GM19043 (cell line): ENCODE results near the gene MATN3.

ENCODE experiments used
- ATAC-seq: cut with Tn5 transposase; IDR thresholded peaks from one replicate; pipeline ENCODE4 v1.9.1; 2021; ENCODE audit warnings: low read depth; ENCODE audit not compliant: unreplicated experiment

The MATN3 gene

DNA sequence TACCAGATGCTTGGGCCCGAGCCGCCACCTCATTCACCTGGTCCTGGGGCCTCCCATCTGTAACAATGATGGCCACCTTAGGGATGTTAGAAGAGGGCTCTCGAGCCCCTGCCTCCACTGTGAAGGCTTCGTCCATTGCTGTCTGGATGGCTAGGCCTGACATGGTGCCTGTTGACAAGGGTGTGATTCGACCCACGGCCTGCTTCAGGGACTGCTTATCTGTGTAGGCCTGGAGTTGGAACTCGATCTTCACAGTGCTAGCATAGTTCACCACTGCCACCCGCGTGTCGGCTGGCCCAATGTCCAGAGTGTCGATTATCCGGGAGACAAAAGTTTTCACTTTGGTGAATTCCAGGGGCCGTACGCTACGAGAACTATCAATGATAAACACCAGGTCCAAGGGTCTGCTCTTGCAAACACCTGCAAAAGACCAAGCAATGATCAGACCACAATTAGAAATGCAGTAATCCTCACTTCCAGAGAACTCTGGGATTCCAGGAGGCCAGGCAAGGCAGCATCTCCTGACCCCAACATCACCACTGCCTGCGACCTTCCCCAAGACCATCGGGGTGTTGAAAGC is 6.5 kb downstream of the MATN3 start:
- ATAC-seq: no peak

DNA sequence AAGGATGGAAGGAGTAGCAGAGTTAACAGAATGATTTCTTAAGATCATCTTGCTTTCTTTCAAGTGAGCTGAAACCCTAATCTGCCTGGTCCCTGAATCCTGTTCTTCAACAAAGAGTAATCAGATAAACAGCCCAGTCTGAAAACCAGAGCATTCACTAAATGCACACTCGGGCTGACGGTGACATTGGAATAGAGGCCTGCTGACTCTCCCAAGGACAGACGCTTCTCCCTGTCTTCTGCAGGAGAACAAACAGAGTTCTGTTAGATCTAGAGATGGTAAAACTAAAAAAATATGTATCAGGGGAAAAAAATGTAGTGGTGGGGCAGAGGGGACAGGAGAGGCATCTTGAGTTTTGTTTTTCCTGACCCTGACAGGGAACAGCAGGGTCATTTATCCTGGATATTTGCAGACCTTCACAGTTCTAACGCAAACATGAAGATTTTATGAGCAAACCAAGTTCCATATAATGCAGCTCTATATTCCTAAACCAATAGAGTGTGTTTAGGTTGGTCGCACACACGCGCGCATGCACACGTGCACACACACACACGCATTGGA is 7.3 kb downstream of the MATN3 start:
- ATAC-seq: no peak

DNA sequence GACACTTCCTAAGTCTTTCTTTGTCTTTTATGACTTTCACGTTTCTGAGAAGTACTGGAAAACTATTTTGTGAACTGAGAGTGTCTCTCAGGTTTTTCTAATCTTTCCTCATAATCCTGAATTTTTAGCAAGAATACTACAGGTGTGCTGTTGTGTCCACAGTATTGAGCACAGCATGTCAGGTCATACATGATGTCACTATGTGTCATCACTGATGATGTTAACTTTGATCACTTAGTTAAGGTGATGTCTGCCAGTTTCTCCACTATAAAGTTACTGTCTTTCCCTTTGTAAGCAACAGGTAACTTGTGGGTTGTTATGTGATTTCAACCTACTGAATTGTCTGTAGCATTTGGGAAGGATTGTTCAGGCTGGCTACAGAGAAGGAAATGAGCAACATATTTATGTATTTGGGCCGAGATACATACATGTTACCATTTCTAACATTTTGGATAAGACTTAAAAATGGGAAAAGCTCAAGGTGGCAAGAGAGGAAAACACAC is 11.1 kb downstream of the MATN3 start:
- ATAC-seq: no peak

DNA sequence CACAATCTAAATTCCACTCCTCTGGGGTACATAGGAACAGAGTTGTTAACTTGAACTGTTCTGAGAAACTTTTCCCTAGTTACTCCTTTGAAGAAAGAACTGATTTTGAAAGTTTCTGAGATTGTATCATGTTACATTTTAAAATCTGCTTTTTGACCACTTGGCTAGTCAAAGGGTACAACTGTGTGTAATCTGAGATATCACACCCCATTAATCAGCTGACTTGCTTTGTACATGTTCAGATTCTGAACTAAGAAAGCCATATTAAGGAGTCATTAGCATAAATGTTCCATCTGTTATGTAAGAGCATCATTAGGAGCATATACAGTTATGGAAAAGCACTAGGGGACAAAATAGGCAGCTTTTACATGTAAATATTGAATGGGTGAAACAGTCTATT is 18.7 kb downstream of the MATN3 start:
- ATAC-seq: no peak

DNA sequence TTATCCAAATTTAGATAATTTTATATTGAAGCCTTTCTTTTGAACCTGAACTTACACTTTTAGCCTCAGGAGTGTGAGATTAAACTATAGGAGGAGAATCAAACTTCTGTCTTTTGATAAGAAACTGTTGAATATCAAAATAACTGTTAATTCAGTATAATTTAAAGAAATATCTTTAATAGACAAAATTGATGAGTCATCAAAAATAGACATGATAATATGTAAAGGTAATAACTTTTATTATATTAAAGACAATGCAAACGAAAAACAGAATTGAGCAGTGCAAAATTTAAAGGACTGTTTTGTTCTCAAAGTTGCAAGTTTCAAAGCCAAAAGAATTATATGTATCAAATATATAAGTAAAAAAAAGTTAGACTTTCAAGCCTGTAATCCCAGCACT is 20.6 kb downstream of the MATN3 start:
- no peak for ATAC-seq

DNA sequence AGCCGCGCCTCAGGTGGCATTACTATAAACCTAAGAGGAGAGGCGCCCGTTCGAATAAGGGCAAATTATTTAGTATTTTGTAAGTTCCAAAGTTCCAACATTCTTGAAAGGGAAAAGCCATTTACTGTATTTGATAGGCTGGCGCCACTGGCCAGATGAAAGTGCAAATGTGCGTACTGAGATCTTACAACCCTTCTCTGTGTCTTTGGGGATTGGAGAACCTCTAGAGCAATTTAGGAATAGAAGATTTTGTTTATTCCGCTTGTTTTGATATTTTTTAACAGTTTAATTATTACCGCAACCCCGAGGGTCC is 22.1 kb downstream of the MATN3 start:
- ATAC-seq: no peak

DNA sequence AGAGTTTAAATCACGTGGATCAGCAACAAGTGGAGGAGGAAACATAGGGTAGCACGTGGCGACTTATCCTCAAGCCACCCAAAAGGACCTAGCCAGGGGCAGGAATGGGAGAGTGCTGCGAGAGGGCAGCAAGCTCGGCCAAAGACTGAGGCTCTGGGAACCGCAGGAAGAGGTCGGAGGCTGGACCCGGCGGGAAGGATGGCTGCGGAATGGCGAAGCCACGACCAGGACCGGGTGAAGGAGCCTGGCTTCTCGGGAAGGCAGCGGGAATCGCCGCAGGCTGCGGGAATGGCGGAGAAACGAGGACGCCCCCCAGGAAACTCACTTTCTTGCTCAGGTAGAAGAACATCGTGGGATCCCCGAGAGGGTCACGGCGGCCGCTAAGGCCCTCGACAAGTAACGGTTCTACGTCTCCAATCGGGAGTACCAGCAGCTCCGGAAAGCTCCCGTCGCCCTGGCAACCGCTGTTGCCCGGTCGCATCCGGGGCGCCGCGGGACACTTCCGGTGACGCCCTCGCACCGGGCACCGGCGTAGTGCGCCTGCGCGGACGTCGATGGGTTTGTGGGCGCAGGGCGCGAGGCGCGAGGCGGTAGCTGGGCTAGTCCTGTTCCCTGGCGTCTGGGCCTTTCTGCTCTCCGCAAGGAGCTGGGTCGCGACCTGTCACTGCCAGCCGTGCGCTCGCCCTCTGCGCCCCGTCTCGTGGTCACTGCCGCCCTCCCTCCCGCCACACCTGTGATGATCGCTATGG is 22.6 kb downstream of the MATN3 start, which contains the start of gene WDR35:
Gene WDR35 (minus strand): TSS at position 439 of the 749 bp plus-strand sequence. CDS start 90 bp downstream, at position 349.
- peak; percentile 89 for ATAC-seq

DNA sequence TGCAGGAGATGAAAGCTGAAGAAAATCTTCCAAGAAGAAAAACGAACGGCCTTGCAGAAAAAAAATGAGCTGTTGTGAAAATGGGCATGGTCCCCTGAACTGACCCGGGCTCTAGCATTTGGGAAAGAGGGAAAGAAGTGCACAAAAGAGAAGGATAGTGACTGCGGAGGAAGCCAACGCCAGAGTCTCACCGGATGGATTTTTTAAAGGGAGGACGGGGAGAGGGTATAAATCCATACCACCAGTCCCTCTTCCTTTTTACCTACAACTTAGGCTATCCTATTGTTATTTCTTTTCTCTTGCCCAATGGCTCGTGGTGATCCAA is 23.2 kb downstream of the MATN3 start:
- no peak for ATAC-seq

DNA sequence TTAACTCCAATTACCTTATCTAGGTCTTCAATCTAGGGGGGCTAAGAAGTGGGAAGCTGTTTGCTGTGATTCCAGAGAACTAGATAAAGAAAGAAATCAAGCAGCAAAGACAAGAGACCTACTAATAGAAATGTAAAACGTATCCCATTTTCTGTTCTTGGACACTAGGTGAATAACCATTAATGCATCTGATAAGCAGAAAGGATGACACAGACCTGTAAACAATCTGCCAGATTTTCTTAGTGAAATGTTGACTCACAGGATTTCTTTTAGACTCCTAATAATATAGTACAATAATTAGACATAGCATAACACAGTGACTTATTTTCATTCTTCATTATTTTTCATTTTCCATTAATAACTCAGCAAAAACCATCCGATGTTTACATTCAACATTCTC is 23.9 kb downstream of the MATN3 start:
- ATAC-seq: no peak

DNA sequence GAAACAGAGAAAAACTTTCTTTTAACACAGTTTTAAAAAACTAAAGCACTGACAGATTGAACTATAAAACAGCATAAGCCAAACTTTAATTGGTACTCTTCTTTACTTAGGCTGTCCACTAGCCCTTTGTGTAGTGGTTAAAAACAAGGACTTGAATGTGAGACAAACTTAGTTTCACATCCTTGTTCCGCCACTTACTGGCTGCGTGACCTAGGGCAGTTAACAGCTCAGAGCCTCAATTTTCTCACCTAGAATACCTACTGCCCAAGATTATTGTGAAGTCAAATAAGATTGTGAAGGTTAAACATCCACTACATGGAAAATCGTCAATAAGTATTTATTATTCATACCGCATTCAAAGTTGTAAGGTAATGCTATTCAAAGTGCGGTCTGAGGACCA is 24.5 kb downstream of the MATN3 start:
- peak; percentile 82 for ATAC-seq

DNA sequence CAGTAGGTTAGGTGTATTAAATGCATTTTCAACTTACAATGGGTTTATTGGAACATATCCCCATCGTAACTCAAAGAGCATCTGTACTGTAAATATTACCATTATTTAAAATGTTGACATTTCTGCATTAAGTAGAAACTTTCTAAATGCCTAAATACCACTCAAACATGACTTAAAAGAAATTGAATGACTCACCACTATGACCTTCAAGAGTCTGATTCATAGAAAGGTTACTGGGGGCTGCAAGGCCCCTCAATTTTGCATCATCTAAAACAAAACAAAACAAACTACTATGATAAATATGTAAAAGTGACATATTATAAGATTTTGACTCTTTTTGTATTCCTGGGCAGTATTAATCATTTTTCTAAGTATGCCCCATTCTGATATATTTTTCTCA is 30.2 kb downstream of the MATN3 start:
- ATAC-seq: no peak

DNA sequence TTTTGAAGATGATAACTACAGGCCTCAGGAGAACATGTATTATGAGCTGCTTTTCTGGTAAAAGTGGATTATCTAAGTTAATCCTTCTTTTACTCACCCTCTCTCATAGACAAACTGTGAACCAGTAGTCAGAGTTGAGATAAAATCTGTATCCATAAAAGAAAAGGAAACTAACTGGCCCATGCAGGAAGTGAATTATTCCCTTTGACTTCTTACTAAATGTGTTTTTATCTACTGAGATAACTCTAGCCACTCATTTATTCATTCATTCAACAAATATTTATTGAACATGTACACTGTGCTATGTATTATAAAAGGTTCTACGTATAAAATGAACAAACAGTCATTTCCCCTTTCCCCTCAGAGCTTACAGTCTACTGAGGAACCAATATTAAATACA is 32.5 kb downstream of the MATN3 start:
- no peak for ATAC-seq

DNA sequence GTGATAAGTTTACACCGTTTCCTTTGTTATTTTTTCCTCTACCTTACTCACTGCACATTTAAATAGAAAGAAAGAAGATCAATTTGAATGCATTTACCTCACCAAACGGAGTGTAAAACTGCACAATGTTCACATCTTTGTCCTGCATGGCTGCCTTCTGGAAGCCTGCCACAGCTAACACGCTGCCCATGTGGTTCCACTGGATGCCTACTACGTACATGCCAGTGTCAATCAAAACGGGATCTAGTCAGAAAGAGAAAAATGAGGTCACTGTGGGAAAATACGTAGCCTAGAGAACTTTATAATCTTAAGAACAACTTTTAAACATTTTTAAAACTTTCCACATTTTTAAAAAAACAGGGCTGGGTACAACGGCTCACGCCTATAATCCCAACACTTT is 39.0 kb downstream of the MATN3 start:
- no peak for ATAC-seq

DNA sequence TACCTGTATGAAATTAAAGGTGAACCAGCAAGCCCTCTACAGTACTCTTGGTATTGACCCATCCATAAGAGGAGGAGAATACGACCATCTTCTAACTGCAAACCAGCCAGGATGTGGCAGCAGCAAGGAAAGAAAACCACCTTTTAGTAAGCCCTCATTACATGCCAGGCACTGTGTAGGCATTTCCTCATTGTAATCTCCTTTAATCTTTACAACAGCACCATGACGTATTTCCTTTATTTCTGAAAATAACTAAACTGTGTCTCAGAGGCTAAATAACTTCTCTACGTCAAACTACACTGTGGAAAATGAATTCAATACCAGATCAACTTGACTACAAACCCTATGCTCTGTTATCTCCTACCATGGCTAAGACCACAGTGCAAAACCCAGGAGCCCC is 40.8 kb downstream of the MATN3 start:
- no peak for ATAC-seq

DNA sequence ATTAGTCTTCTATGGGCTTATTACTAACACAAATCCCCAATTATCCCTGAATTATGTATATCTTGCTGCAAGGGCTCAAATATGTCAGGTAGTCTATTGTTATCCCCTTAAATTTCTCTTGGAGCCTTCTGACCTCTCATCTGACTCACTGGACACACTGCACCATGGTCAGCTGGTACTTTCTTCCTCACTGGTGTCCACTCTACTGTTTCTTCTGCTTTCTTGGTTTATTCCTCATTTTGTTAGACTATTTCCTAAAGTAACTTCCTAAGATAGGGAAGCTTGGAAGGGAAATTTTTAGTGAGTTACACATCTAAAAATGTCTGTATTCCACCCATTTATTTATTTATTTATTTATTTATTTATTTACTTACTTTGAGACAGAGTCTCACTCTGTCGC is 49.1 kb downstream of the MATN3 start:
- no peak for ATAC-seq

DNA sequence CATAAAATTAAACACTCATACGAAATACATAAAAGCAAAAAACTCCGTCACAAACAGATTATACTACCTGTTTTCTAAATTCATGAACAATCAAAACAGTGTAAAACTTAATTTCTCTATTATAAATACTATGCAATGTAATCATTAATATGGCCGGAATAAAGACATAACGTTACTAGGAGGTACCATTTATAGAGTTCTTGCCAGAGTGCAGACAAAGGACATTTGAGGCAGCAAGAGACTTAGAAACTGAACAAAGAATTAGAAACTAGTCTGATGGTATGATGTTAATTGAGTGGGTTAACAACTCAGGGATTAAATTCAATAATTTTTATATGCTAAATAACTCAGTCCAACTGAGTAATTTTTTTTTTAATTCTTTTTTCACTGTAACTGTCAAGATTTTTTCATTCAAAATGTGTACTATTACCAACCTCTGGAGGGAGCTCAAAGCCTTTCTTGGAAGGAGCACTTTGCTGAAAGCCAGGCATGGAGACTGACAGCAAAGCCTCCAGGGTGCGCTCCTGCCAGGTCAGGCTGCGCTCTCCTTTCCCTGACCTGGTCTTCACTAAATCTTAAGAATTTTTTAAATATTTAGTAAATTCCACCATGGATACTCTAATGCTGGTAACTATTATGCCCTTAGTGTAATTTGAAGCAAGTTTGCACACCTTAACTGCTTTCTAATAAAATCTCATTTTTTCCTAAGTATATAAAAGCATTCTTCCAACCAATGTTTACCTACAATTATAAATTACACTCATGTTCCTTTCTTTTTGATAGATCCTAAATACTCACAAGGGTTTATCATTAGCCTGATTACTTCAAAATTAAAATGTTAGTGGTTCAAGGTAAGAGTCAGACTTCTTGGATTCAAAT is 56.7 kb downstream of the MATN3 start:
- peak; percentile 98 for ATAC-seq

DNA sequence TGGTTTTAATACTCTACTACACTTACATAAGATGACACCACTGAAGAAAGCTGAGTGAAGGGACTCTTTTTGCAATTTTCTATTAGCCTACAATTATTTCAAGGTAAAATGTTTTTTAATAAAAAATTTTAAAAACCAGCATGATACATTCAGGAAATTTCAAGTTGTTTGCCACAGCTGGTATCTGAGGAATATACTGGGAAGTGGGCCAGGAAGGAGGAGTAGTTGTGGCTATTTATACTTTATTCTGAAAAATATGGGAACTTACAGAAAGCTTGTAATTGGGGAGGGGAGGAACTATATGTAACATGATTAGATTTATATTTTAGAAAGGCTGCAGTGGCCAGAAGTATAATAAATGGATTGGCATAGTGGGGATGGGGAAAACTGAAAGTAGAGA is 63.4 kb downstream of the MATN3 start:
- no peak for ATAC-seq

DNA sequence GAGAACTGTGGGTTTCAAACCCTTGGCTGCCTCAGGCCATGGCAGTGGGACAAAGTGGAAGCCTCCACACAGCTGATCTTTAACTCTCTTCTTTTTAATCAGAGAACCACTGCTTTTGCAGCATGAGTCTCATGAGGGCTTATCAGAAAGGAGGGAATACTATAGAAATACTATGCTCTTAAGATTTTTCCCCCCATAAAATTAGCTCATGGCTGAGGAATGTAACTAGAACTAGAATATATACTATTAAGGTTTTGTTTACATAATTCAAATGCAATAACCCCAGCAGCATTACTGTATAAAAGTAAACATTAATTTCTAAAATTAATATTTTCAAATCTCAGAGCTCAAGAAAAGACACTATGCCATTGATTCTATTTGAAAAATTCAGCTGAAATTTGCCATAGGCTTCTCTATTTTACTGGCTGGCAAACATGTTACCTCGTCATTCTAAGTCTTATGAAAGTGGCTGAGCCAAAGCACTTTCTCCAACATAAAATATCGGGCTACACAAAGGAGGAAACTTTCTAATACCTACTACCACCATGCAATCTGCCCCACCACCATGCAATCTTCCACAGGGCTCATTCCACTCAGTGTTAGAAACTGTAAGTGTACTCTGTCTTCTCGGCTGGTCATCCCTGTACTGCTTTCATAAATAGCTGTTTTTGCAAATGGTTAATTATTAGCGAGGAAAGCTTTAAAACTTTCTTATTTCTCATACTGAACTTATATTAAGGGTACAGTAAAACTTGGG is 65.1 kb downstream of the MATN3 start:
- ATAC-seq: no peak

DNA sequence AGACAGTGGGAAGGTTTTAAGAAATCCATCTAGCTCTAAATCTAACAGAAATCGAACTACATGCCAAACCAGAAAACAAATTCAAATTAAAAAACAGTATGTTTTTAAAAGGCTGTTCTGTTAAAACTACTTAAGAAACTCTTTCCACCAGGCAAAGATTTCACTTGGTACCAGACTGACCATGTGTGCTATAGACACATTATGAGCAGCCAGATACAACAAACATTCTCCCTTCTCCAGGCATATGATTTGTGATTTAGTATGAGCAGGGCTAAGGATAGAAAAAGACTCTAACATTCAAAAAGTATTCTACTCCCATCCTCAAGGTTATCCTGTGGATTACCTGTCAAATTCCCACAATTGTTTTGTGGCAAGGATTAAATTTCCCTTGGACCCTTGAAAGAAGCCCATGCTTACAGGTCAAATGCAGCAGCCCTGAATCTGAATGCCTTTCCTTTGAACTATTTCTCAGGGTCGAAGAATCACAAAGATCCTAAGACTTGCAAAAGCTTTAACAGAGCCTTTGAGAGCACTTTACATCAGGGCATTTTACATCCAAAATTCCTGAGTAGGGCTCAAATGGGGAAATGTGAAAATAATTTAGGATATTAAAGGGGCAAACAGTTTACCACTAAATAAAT is 68.1 kb downstream of the MATN3 start:
- ATAC-seq: no peak

DNA sequence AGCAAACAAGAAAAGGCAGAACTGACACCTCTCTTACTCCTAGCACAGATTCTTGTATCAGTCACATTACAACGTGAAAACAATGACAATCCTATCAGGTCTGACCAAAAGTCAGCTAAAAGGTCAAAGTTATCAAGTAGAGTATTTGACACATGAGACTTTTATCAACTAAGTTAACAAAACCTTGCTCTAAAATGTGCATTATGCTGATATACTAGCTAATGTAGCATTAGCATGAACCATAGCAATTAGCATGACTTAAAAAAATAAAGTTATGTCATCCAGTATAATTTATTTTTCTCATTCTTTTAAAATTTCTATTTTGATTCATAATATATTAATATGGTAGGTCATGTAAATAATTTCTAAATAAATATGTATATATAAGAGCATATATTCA is 69.3 kb downstream of the MATN3 start:
- ATAC-seq: no peak
